Bronchial epithelial cell (primary cell): ENCODE results near the gene CORO6. TPM values are rescaled to one million over a fixed set of nuclear protein-coding genes. Genes with fewer than 3 reads are reported as not detected.
A peak's percentile ranks its signal among the peaks of the same experiment; 100 is the strongest.

Experiments used
- DNase-seq: peaks from one replicate; pipeline ENCODE4 v3.0.0-alpha.2; 2010; ENCODE audit warnings: low read depth
- FAIRE-seq: peaks from 2 replicates; lab custom pipeline; 2011; peaks lifted over from hg19 to GRCh38; lab: Jason Lieb, UNC
- H3K27me3 ChIP-seq: 2 replicates; pipeline ENCODE4 v1.5.1; 2011; ENCODE audit warnings: low read length; ENCODE audit not compliant: control insufficient read depth, insufficient read depth
- H3K36me3 ChIP-seq: 2 replicates; pipeline ENCODE4 v1.5.1; 2011; ENCODE audit warnings: low read length; ENCODE audit not compliant: control insufficient read depth, insufficient read depth
- H3K4me3 ChIP-seq: 2 replicates; pipeline ENCODE4 v1.5.1; 2011; ENCODE audit warnings: mild to moderate bottlenecking, low read depth, low read length, control low read depth
- total RNA-seq: library from RNA; depleted of rRNA; stranded (reverse); fragments of >200 nt; gene quantifications from 2 replicates; pipeline ENCODE4 v1.2.1, GENCODE V29; 2014
- TF ChIP-seq, protein P1 (sequence below): IDR thresholded peaks from 2 replicates; pipeline ENCODE4 v1.5.1; 2011; ENCODE audit warnings: mild to moderate bottlenecking, moderate library complexity, low read length, control low read depth, inconsistent platforms; ENCODE audit not compliant: insufficient read depth, severe bottlenecking

CORO6 gene
- total RNA-seq, 1 donor from 2014 or later: 0.79 TPM

DNA sequence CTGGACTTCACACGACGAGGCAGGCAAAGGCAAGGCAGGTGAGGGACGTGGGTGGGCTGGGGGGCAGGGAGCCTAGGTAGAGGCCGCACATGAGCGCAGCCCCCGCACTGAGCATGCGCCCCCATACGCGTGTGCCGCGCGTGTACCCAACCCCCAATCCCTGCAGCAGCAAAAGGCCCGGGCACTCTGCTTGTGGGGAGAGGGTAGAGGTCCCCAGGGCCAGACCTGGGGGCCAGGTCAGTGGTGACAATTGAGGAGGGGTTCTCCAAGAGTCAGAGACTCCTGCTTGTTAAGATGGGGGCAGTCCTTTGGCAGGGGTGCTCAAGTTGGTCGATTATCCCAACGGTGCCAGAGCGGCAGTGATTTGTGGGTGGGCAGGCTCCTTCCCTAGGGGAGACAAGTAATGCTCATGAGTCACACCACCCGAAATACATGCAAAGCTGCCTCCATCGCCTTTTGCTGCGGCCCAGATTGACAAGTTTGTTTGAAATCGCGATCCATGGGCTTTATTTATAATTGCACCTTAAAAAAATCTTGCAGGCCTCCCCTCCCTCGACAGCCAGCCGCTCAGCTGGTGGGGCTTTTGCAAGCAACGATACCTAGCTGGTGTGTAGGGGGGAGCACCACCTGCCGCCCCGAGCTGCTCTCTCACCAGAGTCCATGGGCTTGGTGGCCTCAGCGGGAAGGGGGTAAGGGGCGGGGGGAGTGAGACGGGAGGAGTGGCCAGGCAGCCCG lies 32.1 kb downstream of the CORO6 start:
- DNase-seq (peak; percentile 59), FAIRE-seq (no peak)
- Histone ChIP-seq H3K27me3 (no peaks in the 10 kb centered on the region), H3K4me3 (peak overlapping the region; percentile 42), H3K36me3 (no peaks in the 10 kb centered on the region)
- TF ChIP-seq, protein P1, sequence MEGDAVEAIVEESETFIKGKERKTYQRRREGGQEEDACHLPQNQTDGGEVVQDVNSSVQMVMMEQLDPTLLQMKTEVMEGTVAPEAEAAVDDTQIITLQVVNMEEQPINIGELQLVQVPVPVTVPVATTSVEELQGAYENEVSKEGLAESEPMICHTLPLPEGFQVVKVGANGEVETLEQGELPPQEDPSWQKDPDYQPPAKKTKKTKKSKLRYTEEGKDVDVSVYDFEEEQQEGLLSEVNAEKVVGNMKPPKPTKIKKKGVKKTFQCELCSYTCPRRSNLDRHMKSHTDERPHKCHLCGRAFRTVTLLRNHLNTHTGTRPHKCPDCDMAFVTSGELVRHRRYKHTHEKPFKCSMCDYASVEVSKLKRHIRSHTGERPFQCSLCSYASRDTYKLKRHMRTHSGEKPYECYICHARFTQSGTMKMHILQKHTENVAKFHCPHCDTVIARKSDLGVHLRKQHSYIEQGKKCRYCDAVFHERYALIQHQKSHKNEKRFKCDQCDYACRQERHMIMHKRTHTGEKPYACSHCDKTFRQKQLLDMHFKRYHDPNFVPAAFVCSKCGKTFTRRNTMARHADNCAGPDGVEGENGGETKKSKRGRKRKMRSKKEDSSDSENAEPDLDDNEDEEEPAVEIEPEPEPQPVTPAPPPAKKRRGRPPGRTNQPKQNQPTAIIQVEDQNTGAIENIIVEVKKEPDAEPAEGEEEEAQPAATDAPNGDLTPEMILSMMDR: no peak

DNA sequence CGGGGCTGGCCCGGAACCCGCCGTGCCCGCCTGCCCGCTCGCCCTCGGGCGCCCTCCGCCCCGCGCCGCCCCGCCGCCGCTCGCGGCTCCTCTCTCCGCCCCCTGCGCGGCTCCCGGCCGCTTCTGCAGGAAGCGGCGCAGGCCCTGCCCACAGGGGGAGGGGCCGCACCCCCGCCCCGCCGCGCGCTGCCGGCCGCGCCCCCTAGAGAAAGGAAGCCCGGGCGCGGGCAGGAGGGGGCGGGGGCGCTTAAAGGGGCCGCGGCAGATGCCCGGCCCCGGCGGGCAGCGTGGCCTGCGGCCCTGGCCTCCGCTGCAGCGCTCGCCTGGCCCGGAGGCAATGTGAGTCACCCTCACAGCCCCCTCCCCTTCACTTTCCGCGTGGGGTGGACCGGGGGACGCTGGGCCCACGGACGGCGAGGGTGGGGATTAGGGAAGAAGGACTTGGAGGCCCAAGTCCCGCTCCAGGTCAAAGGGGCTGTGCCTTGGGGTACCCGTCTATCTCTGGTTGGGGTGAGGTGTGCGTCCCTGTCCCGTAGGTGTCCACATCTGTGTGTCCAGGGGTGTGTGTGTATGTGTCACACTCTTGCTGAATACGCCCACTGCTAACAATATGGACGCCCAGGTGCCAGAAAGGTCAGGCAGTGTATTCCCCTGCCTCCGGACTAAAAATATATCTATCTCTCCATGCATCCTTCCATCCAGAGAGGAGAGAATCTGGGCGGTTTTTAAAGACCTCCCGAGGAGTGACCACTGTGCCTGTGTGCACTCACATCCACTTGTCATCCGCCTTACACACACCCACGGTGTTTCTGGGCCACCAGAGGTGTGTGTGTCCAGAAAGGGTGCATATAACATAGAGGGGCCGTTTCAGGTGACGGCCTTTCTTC lies 32.9 kb downstream of the CORO6 start, which contains the start of gene GIT1:
Gene GIT1 (minus strand): TSS at position 125 of the 887 bp plus-strand sequence. CDS start 270 bp downstream, outside the sequence.
- Histone ChIP-seq H3K4me3 (peak within 1 kb of the TSS; percentile 76), H3K27me3 (no peaks in the 10 kb centered on the region), H3K36me3 (no peaks in the 10 kb centered on the region)
- DNase-seq (peak; percentile 59), FAIRE-seq (no peak)
- TF ChIP-seq, protein P1: no peak

GRCh38 chr17:29588562-29589411 lies 33.9 kb downstream of the CORO6 start:
- peak overlapping the region; percentile 76 for H3K4me3 ChIP-seq
- TF ChIP-seq, protein P1: no peak
- no peak for FAIRE-seq
- no peaks in the 10 kb centered on the region for H3K27me3 ChIP-seq
- DNase-seq: no peak
- H3K36me3 ChIP-seq: no peaks in the 10 kb centered on the region

DNA sequence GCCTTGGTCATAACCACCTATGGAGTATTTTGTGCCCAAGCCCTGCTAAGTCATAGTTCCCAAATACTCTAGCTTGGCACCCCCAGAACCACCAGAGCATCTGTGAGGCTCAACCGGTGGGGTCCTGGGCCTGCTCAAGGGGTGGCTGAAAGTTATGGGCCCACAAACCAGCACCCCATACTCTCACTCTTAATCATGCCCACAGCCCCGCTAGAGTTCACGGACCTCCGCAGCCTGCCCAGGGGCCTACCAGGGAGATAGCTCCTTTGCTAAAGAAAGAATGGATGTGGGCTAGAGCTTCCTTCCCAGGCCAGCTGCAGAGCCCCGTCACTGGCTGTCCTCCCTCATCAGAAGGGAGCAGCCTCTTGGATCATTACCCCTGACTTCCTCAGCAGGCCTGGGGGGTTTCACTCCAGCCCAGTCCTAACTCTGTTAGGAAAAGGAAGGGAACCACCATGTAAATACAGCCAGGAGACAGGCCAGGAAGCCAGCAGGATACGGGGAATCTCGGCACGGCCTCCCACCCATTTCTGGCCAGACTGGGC lies 34.6 kb downstream of the CORO6 start:
- Histone ChIP-seq H3K36me3 (peaks cover 1% of the 10 kb centered on the region), H3K27me3 (no peaks in the 10 kb centered on the region), H3K4me3 (peak overlapping the region; percentile 76)
- TF ChIP-seq, protein P1: no peak
- no peak for DNase-seq
- FAIRE-seq: no peak

DNA sequence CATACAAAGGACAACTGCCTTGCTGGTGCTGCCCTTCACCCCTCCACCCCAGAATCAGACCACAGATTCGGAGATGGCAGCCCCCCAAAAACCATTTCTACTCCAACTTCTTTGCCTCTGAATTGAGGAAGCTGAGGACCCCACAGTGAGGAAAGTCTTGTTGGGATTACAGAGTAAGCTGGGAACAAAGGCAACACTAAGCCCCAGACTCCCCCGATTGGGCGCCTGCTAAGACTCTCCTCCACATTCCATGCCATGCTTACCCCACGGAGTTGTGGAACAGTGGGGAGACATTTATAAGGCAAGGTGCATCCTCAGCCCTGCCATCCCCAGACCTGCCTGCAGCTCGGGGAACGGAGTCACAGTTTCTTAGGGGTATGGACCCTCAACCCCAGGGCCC lies 35.1 kb downstream of the CORO6 start:
- no peak for FAIRE-seq
- Histone ChIP-seq H3K4me3 (no peak overlapping the region), H3K36me3 (peaks cover 4% of the 10 kb centered on the region), H3K27me3 (no peaks in the 10 kb centered on the region)
- TF ChIP-seq, protein P1: no peak
- DNase-seq: no peak
